ENCODE measurements around the gene MARK1.
A peak's percentile ranks its signal among the peaks of the same experiment; 100 is the strongest.
"Not testable (repeated sequence)": the region's sequence is repeated elsewhere in the genome, so short reads cannot be mapped to it uniquely, and the experiment has no call there.

The MARK1 gene

DNA sequence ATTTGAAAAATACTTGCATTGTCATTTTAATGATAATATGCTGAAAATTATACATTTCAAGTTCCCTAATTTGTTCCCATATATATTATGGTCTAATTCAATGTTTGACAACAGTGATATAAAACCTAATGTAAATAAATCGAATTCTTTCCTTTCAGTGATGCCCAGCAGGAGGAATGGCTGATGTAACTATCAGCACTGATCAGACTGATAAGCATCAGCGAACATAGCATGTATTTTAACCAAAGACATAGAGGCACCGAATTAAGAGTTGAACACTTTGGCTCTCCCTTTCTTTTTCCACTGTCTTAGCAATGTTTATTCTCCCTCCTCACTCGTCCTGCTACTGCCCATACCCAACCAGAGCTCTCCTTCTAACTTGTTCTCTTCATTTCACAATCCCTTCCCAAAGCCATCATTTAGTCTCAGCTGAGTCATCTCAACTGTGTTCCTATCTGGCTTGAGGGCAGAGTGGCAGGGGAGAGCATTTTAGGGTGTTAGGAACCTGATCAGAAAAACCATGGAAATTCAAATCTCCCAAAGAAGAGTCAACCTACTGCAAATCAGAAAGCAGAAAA is 103.4 kb downstream of the MARK1 start:
- no peak for DNase-seq

DNA sequence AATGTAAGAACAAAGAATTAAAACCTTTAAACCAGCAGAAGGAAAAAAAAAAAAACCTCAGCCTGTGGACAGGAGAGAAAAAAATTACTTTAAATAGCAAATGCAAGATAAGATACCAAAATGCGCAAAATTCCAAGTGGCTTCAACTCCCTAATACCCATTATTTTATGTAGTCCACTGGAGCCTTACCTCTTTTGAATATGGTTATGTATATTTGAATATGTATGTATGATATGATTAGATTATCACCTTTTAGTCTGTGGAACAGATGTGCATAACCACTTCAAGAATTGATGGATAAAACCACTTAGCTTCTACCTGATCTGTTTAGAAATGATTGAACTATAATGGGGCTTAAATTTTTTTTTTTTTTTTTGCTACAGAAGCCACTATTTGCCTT is 109.8 kb downstream of the MARK1 start:
- DNase-seq = no peak

DNA sequence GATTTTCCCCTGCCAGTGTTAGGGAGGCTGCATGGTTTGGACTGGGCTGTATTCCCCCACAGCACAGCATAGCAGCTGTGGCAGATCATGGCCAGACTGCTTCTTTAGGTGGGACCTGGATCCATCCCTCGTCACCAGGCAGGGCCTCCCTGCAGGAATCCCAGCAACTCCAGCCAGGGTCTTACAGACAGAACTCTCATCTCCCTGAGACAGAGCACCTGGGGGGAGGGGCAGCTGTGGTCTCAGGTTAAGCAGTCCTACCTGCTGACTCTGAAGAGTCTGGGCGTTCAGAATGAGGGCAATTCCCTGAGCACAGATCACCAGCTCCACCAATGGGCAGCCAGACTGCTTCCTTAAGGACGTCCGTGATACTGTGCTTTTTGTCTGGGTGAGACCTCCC is 114.3 kb downstream of the MARK1 start:
- no peak for DNase-seq

DNA sequence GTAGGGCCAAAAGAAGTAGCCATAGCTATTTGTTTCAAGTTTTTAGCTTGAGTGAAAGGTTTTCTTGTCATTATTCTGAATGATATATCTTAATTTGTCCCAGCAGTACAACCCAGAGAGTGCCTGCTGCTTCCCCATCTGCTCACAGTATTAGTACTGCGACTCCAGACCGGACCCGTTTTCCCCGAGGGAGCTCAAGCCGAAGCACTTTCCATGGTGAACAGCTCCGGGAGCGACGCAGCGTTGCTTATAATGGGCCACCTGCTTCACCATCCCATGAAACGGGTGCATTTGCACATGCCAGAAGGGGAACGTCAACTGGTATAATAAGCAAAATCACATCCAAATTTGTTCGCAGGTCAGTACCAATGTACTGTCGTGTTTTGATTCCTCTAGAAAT is 125.1 kb downstream of the MARK1 start:
- DNase-seq = no peak

DNA sequence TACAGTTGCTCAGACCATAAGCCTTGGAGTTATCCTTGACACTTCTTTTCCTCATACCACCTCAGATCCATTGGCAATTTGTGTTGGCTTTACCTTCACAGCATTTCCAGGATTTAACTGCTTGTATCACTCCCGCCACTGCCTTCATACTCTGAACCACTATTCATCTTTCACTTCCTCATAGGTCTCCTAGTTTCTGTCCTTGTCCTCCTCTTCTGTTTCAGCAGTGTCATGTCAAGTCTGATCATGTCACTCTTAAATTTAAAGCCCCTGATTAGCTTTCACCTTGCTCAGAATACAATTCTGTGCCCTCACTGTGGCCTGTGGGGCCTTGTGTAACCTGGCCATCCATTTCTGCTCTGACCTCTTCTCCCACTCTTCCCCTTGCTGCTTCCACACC is 127.6 kb downstream of the MARK1 start:
- DNase-seq = no peak

DNA sequence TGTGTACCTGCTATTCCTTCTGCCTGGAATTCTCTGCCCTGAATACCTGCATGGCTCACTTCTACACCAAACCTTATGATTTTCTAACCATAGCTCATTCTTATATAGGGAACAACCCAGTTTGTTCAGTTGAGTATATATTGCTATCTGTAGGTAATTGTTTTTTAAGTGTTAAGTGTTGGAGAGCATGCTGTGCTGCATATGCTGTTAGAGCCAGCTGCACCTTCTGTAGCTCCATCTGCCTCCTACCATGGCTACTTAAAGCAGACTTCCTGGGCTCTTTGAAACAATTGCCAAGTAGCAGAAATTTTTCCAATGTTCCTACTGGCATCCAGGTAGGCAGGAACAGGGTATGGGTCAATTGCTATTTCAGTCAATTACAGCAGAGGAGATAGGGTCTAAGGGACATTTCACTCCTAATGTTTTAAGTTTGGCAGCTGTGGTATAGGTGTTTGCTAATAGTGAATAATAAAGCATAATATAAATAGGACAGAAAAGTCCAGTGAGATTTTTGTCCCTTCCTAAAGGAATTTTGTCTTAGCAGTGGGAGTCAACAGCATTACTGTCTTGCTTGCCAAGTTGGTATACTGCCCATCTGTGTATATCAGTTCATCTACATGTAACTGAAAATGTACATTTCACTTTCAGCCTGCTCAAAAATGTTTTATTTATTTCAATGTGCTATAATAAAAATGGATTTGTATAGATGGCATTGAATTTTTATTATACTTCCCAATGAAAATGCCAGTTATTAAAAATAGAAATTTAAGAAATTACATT is 128.2 kb downstream of the MARK1 start:
- no peak for DNase-seq

DNA sequence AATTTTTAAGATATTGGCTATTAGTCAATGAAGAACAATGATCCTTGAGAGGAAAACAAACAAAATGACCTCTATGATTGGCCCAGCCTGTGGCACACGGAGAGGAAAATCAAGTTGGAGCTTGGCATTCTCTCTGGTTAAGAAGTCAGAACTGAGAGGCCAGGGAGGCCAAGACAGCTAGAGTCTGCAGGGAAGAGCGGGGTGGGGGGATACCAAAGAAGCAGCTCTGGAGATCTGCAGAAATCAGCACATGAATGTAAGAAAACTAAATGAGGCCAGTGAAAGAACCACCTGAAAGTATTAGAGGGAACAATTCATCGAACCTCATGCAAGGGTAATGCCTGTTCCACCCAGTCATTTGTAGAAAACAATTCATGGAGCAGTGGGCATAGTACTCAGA is 138.4 kb downstream of the MARK1 start:
- DNase-seq = no peak

DNA sequence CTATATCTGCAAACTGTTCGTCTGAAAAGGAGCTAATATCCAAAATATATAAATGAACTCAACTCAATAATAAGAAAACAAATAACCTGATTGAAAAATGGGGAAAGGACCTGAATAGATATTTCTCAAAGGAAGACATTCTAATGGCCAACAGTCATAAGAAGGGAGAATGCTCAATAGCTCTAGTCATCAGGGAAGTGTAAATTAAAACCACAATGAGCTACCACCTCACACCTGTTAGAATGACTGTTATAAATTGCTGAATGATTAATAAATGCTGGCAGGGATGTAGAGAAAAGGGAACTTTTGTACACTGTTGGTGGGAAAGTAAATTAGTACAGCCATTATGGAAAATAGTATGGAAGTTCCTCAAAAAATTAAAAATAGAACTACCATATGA is 141.1 kb downstream of the MARK1 start:
- DNase-seq = no peak

DNA sequence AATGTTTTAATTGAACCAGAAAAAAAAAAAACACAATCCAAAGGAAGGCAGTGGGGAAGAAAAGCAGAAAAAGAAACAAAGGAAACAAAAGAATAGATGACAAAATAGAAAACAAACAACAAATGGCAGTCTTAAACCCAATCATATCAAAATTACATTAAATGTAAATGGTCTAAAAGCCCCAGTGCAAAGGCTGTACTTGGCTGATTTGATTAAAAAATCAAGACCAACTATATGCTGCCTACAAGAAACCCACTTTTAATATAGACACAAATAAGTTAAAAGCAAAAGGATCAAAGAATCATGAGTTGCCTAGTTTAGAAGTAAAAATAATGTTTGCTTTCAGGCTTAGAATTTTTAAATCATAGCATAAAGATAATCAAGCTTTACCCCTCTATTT is 142.4 kb downstream of the MARK1 start:
- DNase-seq = no peak

DNA sequence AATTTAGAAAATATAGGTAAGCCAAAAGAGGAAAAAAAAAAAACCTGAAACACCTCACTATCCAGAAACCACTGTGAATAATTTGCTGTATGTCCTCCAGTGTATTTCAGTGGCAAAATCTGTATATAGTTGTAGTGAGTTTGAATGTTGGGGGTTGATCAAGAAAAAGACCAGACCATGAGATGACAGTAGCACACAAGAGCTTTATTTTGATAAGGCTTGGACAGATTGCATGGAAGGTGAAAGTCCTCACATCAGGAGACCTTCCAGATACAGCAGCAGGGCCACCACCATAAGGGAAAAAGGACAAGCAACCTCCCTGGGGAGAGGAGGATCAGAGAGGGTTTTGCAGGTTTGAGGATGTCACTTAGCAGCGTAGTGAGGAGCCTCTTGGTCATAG is 146.0 kb downstream of the MARK1 start:
- DNase-seq = no peak

DNA sequence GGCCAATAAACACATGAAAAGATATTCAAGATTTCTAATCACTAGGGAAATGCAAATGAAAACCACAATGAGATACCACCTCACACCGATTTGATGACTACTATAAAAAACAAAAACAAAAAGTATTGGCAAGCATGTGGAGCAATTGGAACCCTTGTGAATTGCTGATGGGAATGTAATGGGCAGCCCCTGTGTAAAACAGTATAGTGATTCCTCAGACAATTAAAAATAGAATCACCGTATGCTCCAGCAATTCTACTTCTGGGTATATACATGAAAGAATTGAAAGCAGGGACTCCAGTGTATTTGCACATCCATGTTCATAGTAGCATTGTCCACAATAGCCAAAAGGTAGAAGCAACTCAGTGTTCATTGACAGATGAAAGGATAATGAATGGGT is 149.3 kb downstream of the MARK1 start:
- no peak for DNase-seq

DNA sequence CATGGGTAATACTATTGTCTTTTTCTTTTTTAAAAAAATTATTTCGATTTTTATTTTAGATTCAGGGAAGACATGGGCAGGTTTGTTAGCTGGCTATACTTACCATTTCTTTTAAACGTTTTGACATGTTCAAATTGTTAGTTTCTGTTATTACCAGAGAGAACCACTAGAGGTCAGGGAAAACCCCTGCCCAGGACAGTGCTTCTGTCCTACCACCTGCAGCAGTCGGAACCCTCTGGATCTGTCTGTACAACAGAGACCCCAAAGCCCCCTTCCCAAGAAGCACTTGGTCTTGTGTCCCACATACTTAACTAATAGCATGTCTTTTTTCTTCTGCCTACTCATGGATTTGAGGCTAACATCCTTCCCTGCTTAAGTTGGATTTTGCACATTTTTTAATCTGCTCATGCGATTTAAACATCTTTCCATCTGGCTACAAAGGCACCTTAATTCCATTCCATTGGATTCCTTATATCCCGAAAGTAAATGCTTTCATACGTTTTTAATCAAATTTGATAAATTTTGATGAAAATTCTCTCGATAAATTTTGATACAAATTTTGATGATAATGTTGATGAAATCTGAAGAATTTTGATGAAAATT is 152.2 kb downstream of the MARK1 start:
- peak; percentile 41 for DNase-seq

DNA sequence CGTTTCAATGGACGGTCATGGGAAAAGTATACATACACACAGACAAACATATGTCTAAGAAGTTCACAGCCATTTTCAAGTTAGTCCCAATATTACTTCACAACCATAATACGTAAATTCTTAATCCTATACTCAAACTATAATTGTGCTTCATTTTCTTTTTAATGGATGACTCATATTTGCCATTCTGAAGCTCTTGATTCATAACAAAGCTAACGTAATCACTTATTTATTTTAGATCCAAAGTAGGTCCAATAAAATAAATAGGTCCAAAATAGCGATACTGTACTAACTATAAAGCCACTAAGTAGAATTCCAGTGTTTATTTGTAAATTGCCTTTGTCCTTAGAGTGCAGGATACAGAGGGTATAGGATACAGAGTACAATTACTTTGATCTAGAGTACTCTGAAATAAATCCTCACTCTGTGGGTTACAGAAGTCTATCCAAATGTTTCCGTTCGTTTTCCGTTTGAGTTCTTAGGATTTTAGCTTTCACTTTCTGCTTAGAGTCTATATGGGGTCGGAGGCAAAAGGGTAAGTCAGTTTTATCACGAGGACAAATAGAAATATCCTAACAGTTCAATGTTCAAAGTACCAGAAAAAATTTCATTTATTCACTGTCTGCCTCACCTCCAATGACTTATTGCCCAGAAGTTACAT is 153.4 kb downstream of the MARK1 start:
- DNase-seq = no peak

DNA sequence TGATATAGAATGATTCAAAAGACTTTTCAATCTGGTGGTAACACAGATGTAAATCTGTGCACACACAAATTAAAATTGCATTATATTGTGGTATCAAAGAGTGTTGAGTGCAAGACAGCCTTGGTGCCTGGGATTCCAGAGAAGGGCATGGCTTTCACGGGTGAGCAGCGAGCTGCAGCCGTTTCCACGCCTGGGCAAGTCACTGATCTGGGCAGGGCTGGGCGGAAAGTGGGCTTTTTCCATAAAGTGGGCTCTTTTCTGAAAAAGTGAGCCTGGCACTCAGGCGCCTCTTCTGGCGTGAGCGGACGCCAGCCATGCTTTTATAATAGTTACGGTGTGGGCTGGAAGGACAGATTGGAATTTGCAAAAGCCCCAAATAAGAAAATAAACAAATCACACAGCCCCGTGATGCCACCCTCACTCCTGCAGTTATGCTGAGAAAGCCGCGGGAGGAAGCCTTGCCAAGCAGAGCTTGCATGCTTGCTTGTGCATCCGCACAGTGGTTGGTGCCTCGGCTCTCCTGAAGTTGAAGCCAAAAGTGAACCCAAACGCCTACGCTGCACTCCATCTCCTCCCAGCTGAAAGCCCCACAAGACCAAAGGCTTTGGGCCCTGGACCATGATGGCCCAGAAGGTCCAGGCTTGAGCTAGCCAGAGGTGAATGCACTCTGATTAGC is 155.1 kb downstream of the MARK1 start:
- DNase-seq = no peak

DNA sequence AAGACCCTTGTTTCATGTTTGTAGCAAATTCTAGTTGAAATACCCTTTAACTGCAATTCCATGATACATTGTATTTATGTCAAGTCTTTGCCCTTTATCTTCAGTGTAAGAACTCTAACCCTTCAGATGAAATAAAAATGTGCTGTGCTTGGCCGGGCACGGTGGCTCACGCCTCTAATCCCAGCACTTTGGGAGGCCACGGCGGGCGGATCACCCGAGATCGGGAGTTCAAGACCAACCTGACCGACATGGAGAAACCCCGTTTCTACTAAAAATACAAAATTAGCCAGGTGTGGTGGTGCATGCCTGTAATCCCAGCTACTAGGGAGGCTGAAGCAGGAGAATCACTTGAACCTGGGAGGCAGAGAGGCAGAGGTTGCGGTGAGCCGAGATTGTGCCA is 155.8 kb downstream of the MARK1 start:
- DNase-seq = not testable (repeated sequence)

DNA sequence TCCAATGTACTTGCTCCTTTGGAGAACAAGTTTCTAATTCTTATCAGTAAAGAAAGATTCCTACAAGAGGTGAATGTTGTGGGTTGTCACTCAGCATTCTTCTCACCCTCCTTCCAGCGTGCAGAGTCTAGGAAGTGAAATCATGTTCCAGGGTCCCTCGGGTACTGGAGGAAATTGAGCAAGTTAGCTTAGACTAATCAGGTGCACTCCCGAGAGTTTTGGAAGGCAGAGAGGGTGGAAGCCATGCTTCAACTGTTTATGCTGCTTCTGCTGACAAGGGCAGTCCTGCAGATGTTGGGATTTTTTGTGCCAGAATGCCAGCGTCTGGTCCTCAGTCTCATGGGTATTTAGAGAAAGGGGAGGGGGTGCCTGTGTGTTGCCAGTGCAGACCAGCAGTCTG is 157.0 kb downstream of the MARK1 start:
- no peak for DNase-seq

DNA sequence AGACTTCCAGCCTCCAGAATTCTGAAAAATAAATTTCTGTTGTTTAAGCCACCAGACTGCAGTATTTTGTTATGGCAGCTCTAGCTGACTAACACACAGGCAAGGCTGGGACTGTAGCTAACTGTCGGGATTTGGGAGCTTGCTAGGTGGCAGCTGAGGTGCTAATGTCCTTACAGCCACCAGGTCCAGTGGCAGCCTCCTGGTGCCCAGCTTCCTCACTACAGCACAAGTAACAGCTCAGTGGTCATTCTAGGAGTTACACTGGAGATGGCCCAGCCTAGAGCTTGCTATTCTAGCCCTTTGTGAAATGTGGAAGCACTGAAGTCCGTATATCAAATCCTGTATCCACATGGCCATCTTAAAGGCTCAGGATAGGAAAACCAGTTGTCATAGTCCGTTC is 157.9 kb downstream of the MARK1 start:
- DNase-seq = no peak

DNA sequence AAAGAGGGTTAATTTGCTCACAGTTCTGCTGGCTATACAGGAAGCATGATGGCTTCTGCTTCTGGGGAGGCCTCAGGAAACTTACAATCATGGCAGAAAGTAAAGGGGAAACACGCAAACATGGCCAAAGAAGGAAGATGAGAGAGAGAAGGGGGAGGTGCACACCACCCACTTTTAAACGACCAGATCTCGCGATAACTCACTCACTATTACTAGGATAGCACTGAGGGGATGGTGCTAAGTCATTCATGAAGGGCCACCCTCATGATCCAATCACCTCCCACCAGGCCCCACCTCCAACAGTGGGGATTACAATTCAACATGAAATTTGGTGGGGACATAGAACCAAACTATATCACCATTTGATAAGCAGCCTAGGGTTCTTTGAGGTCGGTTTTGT is 159.9 kb downstream of the MARK1 start:
- DNase-seq = no peak

DNA sequence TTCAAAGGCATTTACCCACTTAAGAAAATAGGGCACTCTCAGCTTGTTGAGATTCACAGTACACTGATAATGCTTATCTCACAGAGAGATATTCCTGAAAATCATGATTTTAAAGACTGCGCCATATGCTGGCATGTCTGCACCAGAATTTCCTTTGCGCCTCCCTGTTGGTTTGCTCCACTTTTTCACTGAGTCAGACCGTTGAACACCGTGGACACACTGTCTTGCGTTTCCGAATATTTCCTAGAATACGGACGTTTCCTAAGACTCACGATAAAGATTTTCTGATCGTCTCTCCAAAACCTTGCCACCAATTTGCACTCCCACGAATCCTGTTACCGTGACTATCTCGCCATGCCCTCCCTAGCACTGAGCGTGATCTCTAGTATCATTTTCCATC is 161.7 kb downstream of the MARK1 start:
- DNase-seq = no peak

DNA sequence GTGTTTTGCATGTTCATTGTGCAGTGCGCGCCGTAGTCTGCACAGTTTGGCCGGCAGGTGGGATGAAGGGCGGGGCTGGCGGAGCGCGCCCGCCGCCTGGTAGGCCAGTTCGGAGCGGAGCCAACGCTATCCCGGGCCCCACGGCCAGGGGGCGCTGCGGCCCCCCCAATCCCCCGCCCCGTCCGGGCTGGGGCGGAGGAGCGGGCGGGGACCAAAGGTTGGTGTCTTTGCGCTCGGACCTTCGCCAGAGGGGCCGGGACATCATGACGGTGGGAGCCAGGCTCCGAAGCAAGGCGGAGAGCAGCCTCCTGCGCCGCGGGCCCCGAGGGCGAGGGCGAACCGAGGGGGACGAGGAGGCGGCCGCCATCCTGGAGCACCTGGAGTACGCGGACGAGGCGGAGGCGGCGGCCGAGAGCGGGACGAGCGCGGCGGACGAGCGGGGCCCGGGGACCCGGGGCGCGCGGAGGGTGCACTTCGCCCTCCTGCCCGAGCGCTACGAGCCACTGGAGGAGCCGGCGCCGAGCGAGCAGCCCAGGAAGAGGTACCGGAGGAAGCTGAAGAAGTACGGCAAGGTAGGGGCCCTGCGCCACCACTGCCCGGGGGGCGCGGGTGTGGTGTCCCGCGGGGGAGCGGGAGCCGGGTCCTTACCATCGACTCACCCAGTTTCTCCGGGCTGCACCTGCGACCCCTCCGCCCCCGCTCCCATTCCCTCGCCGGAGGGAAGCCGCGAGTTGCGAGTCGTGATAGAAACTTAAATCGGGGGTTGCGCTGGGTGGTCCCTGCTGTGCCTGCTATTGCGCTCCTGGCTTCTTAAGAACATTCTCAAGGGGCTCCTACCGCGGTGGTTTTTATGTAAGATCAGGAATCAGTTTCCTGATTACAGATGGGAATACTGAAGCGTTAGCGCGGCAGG is 162.5 kb downstream of the MARK1 start, which contains the start of gene C1orf115:
Gene C1orf115, plus strand, starts transcription at position 224 of the 913 bp plus-strand sequence. Its CDS starts 40 bp downstream, at position 264.
- DNase-seq = peak; percentile 78

DNA sequence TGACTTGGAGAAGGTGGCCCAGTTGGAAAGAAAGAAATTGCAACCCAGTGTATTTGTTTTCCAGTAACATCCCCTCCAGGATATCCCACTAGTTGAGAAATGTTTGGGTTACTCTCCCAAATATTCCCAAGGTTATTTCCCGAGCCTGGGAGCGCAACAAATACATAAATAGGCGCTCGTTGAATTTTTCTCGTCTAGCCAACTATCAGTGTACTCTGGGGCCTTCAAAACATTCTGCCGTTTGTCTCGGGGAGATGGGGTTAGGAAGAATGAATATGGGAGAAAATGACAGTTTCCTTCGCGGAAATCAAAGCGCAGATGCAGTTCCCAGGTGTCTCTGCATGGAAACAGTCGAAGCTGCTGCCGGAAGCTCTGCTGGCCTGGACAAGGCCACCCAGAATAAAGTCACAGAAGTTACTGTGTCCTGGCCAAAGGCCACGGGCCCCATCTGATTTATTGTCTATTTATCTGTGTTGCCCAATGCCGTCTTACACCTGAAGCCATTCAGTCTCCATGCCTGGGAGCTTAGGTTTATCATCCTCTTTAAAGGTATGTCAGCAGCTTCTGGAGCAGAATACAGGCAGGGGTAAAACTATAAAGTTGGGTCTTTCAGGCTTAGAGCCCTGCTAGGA is 163.2 kb downstream of the MARK1 start:
- DNase-seq = no peak

All from activated CD4-positive, alpha-beta T cell treated with anti-CD3 and anti-CD28 coated beads, Interleukin-2, amount 50 U/mL, for 16 hours (primary cell).